Astrocyte of the cerebellum (primary cell): ENCODE data around the gene LUZP2.

Experiments used
- DNase-seq: peaks from one replicate; pipeline ENCODE4 v3.0.0-alpha.2; 2011; ENCODE audit warnings: low read depth
- H3K4me3 ChIP-seq: 2 replicates; pipeline ENCODE4 v1.5.1; 2011; ENCODE audit warnings: mild to moderate bottlenecking, low read depth, low read length, moderate library complexity
- in situ Hi-C: cut with HindIII; loops from 2 replicates; pipeline ENCODE4 v1.10.0; 2017; ENCODE audit warnings: low sequenced_read_pairs
- TF ChIP-seq, protein P1 (sequence below): IDR thresholded peaks from 2 replicates; pipeline ENCODE4 v1.5.1; 2012; ENCODE audit warnings: low read length, low read depth, moderate library complexity, mild to moderate bottlenecking; ENCODE audit errors: missing control alignments

LUZP2 gene

DNA sequence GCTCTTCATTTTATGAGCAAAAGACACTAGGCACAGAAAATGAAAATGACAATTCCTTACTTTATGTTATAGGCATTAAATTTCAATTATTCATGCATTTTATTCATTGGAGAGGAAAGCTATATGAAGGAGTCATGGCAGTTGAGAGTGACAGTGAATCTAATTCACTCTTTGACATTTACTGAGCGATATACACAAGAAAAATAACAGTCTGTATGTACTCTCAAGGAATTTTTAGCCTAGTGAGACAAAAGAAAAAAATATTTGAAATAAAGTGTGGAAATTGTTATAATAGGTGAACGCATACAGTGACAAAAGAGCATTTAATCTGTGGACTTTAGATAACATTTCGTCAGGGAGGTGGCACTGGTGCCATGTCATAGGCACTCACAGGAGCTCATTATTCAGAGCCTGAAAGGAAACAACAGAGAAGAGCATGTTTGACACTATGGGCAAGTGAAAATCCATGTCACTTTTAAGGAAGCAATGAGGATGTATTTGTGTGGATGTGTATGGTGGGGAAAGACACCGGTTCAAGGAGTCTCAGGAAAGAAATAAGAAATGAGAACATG lies 323.1 kb downstream of the LUZP2 start:
- DNase-seq, result no peak
- TF ChIP-seq, protein P1, sequence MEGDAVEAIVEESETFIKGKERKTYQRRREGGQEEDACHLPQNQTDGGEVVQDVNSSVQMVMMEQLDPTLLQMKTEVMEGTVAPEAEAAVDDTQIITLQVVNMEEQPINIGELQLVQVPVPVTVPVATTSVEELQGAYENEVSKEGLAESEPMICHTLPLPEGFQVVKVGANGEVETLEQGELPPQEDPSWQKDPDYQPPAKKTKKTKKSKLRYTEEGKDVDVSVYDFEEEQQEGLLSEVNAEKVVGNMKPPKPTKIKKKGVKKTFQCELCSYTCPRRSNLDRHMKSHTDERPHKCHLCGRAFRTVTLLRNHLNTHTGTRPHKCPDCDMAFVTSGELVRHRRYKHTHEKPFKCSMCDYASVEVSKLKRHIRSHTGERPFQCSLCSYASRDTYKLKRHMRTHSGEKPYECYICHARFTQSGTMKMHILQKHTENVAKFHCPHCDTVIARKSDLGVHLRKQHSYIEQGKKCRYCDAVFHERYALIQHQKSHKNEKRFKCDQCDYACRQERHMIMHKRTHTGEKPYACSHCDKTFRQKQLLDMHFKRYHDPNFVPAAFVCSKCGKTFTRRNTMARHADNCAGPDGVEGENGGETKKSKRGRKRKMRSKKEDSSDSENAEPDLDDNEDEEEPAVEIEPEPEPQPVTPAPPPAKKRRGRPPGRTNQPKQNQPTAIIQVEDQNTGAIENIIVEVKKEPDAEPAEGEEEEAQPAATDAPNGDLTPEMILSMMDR, result no peak
- H3K4me3 ChIP-seq, result no peak overlapping the region
- in situ Hi-C loops, result no loop called here

DNA sequence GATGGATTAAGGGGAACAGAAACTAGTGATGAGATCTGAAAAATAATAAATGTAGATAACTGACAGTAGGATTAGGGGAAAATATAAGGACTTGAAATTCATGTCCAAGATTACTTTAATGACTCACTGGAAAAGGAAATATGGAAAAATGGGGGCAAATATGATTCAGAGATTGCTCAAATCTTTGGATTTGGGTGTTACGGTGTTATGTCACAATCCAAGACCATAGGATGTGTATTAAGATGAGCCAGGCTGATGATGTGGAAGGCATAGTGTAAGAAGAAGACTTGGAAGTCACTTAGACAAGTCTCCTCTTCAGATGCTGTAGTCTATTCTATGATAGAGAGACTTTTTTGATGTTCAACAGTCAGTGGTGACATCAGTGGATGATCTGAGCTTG lies 323.7 kb downstream of the LUZP2 start:
- no peak overlapping the region for H3K4me3 ChIP-seq
- no peak for DNase-seq
- in situ Hi-C loops, result no loop called here
- TF ChIP-seq, protein P1, result no peak

DNA sequence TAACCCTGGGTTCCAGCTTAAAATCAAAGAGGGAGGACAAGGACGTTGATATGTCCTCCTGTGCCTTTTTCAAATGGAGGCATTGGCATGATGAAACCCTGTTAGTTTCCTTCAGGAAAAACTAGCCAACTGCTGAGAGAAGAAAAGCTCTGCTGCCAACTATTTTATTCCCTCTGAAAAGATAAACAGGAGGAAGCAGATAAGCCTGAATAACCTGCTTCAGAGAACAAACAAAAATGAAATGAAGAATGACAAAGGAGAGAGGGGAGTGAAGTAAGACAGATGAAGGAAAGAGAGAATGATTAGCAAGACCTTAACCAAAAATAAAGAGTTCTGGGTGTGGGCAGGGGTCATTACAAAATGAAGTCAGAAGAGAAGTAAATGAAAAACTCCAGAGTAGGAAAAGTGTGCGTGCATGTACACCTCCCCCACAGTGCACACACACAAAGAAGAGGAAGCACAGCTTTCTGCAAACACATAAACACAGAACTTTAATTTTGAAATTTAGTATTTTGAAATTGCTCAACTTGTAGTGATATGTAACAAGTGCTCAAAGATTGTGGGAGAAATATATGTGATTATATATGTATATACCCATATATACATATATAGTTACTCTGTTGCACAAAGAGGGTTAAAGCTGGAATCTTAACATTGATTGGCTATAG lies 332.2 kb downstream of the LUZP2 start:
- H3K4me3 ChIP-seq, result no peak overlapping the region
- TF ChIP-seq, protein P1, result no peak
- no peak for DNase-seq
- in situ Hi-C loops, result no loop called here

DNA sequence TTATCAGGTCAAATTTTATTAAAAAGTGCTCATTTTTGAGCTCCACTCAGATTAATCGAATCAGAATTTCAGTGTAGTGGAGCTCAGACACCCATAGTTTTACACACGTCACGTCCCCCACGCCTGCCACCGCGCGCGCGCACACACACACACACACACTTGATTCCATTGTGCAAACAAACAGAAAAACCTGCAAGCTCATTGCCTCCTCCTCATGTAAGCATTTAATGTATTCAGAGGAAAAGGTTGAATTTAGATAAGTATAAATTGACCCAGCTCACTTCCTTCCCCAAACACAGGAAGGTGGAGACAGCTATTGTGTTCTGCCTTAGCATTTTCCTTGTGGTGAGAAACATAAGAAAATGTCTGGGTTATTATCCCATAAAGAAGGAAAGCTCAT lies 336.7 kb downstream of the LUZP2 start:
- TF ChIP-seq, protein P1, result no peak
- in situ Hi-C loops, result no loop called here
- no peak overlapping the region for H3K4me3 ChIP-seq
- no peak for DNase-seq

DNA sequence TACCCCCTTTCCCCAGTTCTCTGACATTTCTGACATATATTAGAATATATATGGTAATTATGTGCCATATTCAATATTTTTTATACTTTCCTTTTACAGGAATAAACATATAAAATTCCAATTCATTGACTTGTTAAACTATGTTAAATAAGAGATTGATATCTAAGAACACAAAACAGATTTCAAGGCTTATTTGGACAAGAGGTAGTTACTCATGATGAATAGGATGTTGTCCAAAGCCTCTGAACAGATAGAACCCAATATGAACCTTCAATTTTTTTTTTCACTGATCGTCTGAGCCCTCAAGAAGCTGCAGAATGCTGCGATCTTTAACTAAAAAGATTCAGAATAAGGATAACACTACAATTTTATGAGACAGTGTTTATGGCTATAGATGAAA lies 340.3 kb downstream of the LUZP2 start:
- in situ Hi-C loops, result no loop called here
- DNase-seq, result no peak
- TF ChIP-seq, protein P1, result no peak
- no peak overlapping the region for H3K4me3 ChIP-seq

DNA sequence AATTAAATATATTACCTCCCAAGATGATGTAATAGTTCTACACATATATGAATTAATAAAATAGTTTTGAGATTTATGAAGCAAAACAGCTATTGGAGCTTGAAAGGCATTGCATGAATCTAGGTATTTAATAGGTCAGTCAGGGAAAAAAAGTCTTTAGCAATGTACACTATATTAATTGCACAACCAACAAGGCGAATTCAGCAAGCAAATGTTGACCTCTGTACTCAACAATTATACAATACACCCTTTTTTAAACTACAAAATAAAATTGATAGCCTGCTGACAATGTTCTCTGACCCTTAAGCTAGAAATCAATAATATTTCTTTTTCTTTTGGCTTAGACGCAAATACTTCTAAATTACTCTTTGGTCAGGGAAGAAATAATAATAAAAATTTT lies 345.5 kb downstream of the LUZP2 start:
- no peak for DNase-seq
- H3K4me3 ChIP-seq, result no peak overlapping the region
- TF ChIP-seq, protein P1, result no peak
- in situ Hi-C loops, result no loop called here

DNA sequence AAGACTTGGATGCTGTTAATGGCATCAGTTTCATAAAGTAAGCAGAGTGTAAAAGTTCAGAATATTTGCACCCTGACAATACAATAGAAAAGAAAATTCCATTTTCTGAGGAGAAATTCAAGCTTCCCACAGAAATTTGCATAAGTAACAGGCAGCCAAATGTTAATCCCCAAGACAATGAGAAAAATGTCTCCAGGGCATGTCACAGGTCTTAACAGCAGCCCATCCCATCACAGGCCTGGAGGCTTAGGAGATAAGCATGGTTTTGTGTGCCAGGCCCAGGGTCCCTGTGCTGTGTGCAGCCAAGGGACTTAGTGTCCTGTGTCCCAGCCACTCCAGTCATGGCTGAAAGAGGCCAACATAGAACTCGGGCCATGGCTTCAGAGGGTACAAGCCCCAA lies 347.6 kb downstream of the LUZP2 start:
- no peak for DNase-seq
- TF ChIP-seq, protein P1, result no peak
- no peak overlapping the region for H3K4me3 ChIP-seq
- in situ Hi-C loops, result no loop called here
